ENCODE data around the gene TMEM256.

- TF ChIP-seq POLR2A (IDR thresholded peaks at IDR 0.05) (no peak), CTCF (IDR thresholded peaks at IDR 0.05) (no peak), EP300 (IDR thresholded peaks at IDR 0.05) (no peak)
Observed at GRCh38 chr17:7384489-7385081, 19.3 kb downstream of the TMEM256 start.

Data from tibial nerve (tissue), 4 donors.